Stomach (tissue), 9 donors: Measurements from ENCODE around the gene SLC38A7. TPM values are rescaled to one million over a fixed set of nuclear protein-coding genes. Genes with fewer than 3 reads are reported as not detected.

Source experiments
- DNase-seq, 2 donors: peaks; one replicate each; pipeline versions ENCODE4 v3.0.0 to v3.0.0-alpha.2; 2013 to 2019
- H3K27ac ChIP-seq, 5 donors: fragments of 200-600 bp in 4 of 5; sonication (generic) in 4 of 5; one replicate each; pipeline ENCODE4 v1.5.1; 2013 to 2019; ENCODE audit warnings: mild to moderate bottlenecking in 1 of 5, moderate library complexity in 1 of 5
- H3K27me3 ChIP-seq, 3 donors: fragments of 200-600 bp; sonication (generic); one replicate each; pipeline ENCODE4 v1.5.1; 2017 to 2019; ENCODE audit warnings: mixed run types in 1 of 3
- H3K36me3 ChIP-seq, 4 donors: fragments of 200-600 bp; sonication (generic); 1 replicate in 3 of 4; 2 replicates in 1 of 4; pipeline ENCODE4 v1.5.1; 2016 to 2019
- H3K4me1 ChIP-seq, 4 donors: fragments of 200-600 bp; sonication (generic); one replicate each; pipeline ENCODE4 v1.5.1; 2016 to 2019
- H3K4me3 ChIP-seq, 4 donors: fragments of 200-600 bp; sonication (generic) in 3 of 4; one replicate each; pipeline ENCODE4 v1.5.1; 2016 to 2019; ENCODE audit warnings: mild to moderate bottlenecking in 1 of 4
- H3K9me3 ChIP-seq, 4 donors: fragments of 200-600 bp; sonication (generic); one replicate each; pipeline ENCODE4 v1.5.1; 2016 to 2019
- EP300 ChIP-seq: sonication (generic); formaldehyde crosslinking; IDR thresholded peaks from one replicate; pipeline ENCODE4 v1.6.1; 2017; ENCODE audit warnings: antibody characterized with exemption
- POLR2A ChIP-seq, 4 donors: fragments of 450-650 bp; IDR thresholded peaks; one replicate each; pipeline ENCODE4 v1.6.1; 2016; ENCODE audit warnings: antibody characterized with exemption in 4 of 4, control low read depth in 2 of 4, mild to moderate bottlenecking in 1 of 4, moderate library complexity in 1 of 4
- POLR2AphosphoS5 ChIP-seq, 3 donors: sonication (generic); formaldehyde crosslinking; IDR thresholded peaks; one replicate each; pipeline ENCODE4 v1.6.1; 2016; ENCODE audit warnings: antibody characterized with exemption in 3 of 3
- WGBS, 5 donors: extraction: QIAGEN DNeasy Blood & Tissue Kit in 3 of 5; methylation state at CpG; one replicate each; pipeline versions ENCODE4 v1.1.5 to v1.1.7; 2013 to 2018; 5-methylcytosine and 5-hydroxymethylcytosine counted together
- intact Hi-C: fragments of 100-400 bp; cut with DNase I; formaldehyde crosslinking; loops from one replicate; pipeline ENCODE4 v1.15.1; 2023; ENCODE audit warnings: low total_unique reads
- polyA plus RNA-seq, 3 donors: library from polyadenylated mRNA; stranded (reverse); fragments of 200-250 nt; gene quantifications; one replicate each; pipeline ENCODE4 v1.2.3, GENCODE V29; 2013
- total RNA-seq, 5 donors: library from RNA; depleted of rRNA; stranded (reverse); fragments of >200 nt; gene quantifications; one replicate each; pipeline versions ENCODE4 v1.1.0 to v1.2.3, GENCODE V29; 2014 to 2016
- TF ChIP-seq, protein P1 (sequence below), 7 experiments: fragments of 450-650 bp in 4 of 7; fragments of 200-600 bp in 3 of 7; sonication (generic) in 3 of 7; IDR thresholded peaks; one replicate each; pipeline ENCODE4 v1.5.1; 2016 to 2019; ENCODE audit warnings: antibody characterized with exemption in 7 of 7, control low read depth in 2 of 7, mild to moderate bottlenecking in 1 of 7
- donor health status: healthy with polysubstance abuse.
- donor health status: Bipolar disorder and iron deficiency.
- donor health status: healthy.

Gene SLC38A7
- total and polyA plus RNA-seq, 8 donors = 0.87 to 35.6 (median 6.0) TPM

DNA sequence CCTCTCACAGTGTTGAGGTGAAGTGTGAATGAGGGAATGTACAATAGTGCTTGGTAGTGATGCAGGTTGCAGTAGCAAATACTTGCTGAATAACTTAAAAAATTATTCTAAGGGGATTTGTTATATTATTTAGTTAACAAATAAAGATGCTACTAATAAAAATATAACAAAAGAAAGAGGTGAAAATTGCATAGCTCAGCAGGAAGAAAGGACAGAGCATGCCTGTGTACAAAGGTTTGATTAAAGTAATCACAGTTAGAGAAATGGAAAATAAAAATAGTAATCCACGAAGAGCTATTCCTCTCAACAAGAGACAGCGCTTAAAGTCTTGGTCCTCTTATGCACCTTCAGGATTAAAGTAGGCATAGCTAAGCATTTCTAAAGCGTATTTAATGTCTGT is 38.5 kb upstream of the SLC38A7 start:
- TF ChIP-seq, protein P1, sequence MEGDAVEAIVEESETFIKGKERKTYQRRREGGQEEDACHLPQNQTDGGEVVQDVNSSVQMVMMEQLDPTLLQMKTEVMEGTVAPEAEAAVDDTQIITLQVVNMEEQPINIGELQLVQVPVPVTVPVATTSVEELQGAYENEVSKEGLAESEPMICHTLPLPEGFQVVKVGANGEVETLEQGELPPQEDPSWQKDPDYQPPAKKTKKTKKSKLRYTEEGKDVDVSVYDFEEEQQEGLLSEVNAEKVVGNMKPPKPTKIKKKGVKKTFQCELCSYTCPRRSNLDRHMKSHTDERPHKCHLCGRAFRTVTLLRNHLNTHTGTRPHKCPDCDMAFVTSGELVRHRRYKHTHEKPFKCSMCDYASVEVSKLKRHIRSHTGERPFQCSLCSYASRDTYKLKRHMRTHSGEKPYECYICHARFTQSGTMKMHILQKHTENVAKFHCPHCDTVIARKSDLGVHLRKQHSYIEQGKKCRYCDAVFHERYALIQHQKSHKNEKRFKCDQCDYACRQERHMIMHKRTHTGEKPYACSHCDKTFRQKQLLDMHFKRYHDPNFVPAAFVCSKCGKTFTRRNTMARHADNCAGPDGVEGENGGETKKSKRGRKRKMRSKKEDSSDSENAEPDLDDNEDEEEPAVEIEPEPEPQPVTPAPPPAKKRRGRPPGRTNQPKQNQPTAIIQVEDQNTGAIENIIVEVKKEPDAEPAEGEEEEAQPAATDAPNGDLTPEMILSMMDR (IDR thresholded peaks at IDR 0.05) = no peak
- TF ChIP-seq EP300 (no peak), POLR2AphosphoS5 (IDR thresholded peaks at IDR 0.05) (no peak), POLR2A (IDR thresholded peaks at IDR 0.05) (no peak)
- H3K4me1 ChIP-seq = no peaks in the 10 kb centered on the region
- WGBS, 5 donors = 29 to 74% (median 42%) methylated on average over 3 of the region's 3 CpGs
- H3K36me3 ChIP-seq = peaks cover 13 to 59% (median 59%) of the 10 kb centered on the region in 4 donors
- H3K27me3 ChIP-seq = no peaks in the 10 kb centered on the region
- DNase-seq = no peak
- no peaks in the 10 kb centered on the region for H3K9me3 ChIP-seq
- intact Hi-C loops = no loop called here
- H3K27ac ChIP-seq = no peak overlapping the region
- no peak overlapping the region for H3K4me3 ChIP-seq

DNA sequence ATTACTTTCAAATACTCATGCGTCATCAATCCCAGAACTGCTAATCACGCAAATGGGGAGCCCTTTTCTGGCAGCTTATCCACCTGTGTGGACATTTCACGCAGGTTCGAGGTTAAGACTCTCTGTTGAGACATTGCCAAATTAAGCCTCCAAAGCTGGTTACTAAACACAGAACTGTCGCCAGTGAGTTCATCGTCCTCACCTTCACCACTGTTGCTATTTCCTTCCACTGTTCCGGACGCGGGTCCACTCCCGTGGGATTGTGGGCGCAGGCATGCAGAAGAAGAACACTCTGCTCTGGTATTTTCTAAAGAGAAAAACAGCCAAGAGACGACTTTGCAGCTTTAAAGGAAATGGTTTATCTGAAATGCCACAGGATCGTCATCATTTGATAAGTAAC is 33.4 kb upstream of the SLC38A7 start:
- Histone ChIP-seq H3K36me3 (peaks cover 44 to 100% (median 99%) of the 10 kb centered on the region in 4 donors), H3K4me1 (no peaks in the 10 kb centered on the region), H3K4me3 (no peak overlapping the region), H3K27ac (no peak overlapping the region), H3K27me3 (no peaks in the 10 kb centered on the region), H3K9me3 (no peaks in the 10 kb centered on the region)
- intact Hi-C loops = no loop called here
- TF ChIP-seq, protein P1 (IDR thresholded peaks at IDR 0.05) = no peak
- TF ChIP-seq EP300 (no peak), POLR2A (IDR thresholded peaks at IDR 0.05) (no peak), POLR2AphosphoS5 (IDR thresholded peaks at IDR 0.05) (no peak)
- 87 to 96% (median 91%) methylated on average over 13 of the region's 13 CpGs for WGBS, 5 donors
- DNase-seq = no peak

GRCh38 chr16:58716468-58716867 is 31.9 kb upstream of the SLC38A7 start:
- Histone ChIP-seq H3K27me3 (no peaks in the 10 kb centered on the region), H3K27ac (no peak overlapping the region), H3K36me3 (peaks cover 54 to 100% (median 98%) of the 10 kb centered on the region in 4 donors), H3K9me3 (no peaks in the 10 kb centered on the region), H3K4me3 (no peak overlapping the region), H3K4me1 (no peaks in the 10 kb centered on the region)
- intact Hi-C loops = no loop called here
- 80 to 87% (median 86%) methylated on average over 8 of the region's 8 CpGs for WGBS, 5 donors
- TF ChIP-seq POLR2AphosphoS5 (IDR thresholded peaks at IDR 0.05) (no peak), POLR2A (IDR thresholded peaks at IDR 0.05) (no peak), EP300 (no peak)
- TF ChIP-seq, protein P1 (IDR thresholded peaks at IDR 0.05) = no peak
- no peak for DNase-seq

- H3K9me3 ChIP-seq = no peaks in the 10 kb centered on the region
- H3K4me3 ChIP-seq = no peak overlapping the region
- TF ChIP-seq, protein P1 (IDR thresholded peaks at IDR 0.05) = no peak
- TF ChIP-seq POLR2AphosphoS5 (IDR thresholded peaks at IDR 0.05) (no peak), POLR2A (IDR thresholded peaks at IDR 0.05) (no peak)
- H3K27ac ChIP-seq = no peak overlapping the region
- peaks cover 44 to 96% (median 95%) of the 10 kb centered on the region in 4 donors for H3K36me3 ChIP-seq
- H3K27me3 ChIP-seq = no peaks in the 10 kb centered on the region
- no peak for DNase-seq
- no peaks in the 10 kb centered on the region for H3K4me1 ChIP-seq
- intact Hi-C loops = no loop called here
- WGBS, 5 donors = 92 to 94% (median 94%) methylated on average over 1 of the region's 1 CpG
Observed at GRCh38 chr16:58713742-58714141, 29.2 kb upstream of the SLC38A7 start.
